K562 (cell line): Measurements from ENCODE around the gene MEIS2. TPM values are rescaled to one million over a fixed set of nuclear protein-coding genes. Genes with fewer than 3 reads are reported as not detected.

Source experiments
- ATAC-seq: fragments of 200-7000 bp; cut with Tn5 transposase; 3 replicates; pipeline ENCODE4 v1.9.1; 2020; ENCODE audit warnings: moderate library complexity
- BruUV-seq: library from RNA; stranded (reverse); fragments of 400-500 nt; replicated peaks from 2 replicates; lab custom pipeline; 2021; lab: Mats Ljungman, UMichigan
- CTCF ChIA-PET: fragments of 300-600 bp; formaldehyde crosslinking; extraction: SDS; loops from one replicate; lab custom pipeline; 2021; ENCODE audit warnings: low intra/inter-chr PET ratio; lab: Yijun Ruan, JAX
- POLR2A ChIA-PET: fragments of 300-600, 350-650 bp; sonication (Branson Sonifier 250); formaldehyde crosslinking; extraction: SDS; loops from one replicate; lab custom pipeline; 2021; ENCODE audit warnings: antibody characterized with exemption, inconsistent platforms; lab: Yijun Ruan, JAX
- DNase-seq, 4 experiments: peaks; one replicate each; pipeline versions ENCODE4 v3.0.0 to v3.0.0-alpha.2; 2011 to 2018; ENCODE audit warnings: low spot score in 3 of 4, mixed read lengths in 3 of 4; ENCODE audit errors: extremely low read depth in 1 of 4
- FAIRE-seq: peaks from 2 replicates; lab custom pipeline; 2011; peaks lifted over from hg19 to GRCh38; lab: Jason Lieb, UNC
- H2AFZ ChIP-seq: 2 replicates; pipeline ENCODE4 v1.6.0; 2011; ENCODE audit warnings: low read depth, low read length, control low read depth, inconsistent platforms
- H3K27ac ChIP-seq: fragments of 200-600 bp; 3 replicates; pipeline ENCODE4 v1.8.0; 2011; ENCODE audit warnings: low read depth, mild to moderate bottlenecking, control low read depth, inconsistent platforms, low read length, moderate library complexity, mixed read lengths; ENCODE audit errors: extremely low read depth
- H3K27me3 ChIP-seq, 2 experiments: fragments of 300-600 bp in 1 of 2; 2 replicates in 1 of 2; 3 replicates in 1 of 2; pipeline versions ENCODE4 v1.6.0 to v1.8.0; 2011; ENCODE audit warnings: inconsistent platforms in 2 of 2, low read length in 2 of 2, mild to moderate bottlenecking in 1 of 2, mixed read lengths in 1 of 2, moderate library complexity in 1 of 2; ENCODE audit not compliant: control insufficient read depth in 2 of 2, insufficient read depth in 2 of 2
- H3K36me3 ChIP-seq: fragments of 300-600 bp; 3 replicates; pipeline ENCODE4 v1.8.0; 2011; ENCODE audit warnings: mild to moderate bottlenecking, low read length, inconsistent platforms; ENCODE audit not compliant: control insufficient read depth, insufficient read depth
- H3K4me1 ChIP-seq, 2 experiments: fragments of 200-600 bp in 1 of 2; replicated peaks in 1 of 2; 2 replicates in 1 of 2; 3 replicates in 1 of 2; pipeline versions ENCODE4 v1.5.1 to v1.8.0; 2011; ENCODE audit warnings: inconsistent platforms in 2 of 2, low read length in 2 of 2, mild to moderate bottlenecking in 1 of 2, mixed read lengths in 1 of 2, moderate library complexity in 1 of 2; ENCODE audit not compliant: control insufficient read depth in 2 of 2, insufficient read depth in 2 of 2
- H3K4me2 ChIP-seq: 2 replicates; pipeline ENCODE4 v1.6.1; 2011; ENCODE audit warnings: low read length, control low read depth, inconsistent platforms, mixed read lengths; ENCODE audit not compliant: insufficient read depth
- H3K4me3 ChIP-seq: fragments of 200-600 bp; sonication (generic), shearing (Covaris generic); 2 replicates; pipeline ENCODE4 v1.5.1; 2016; ENCODE audit warnings: control low read depth, inconsistent platforms
- H3K79me2 ChIP-seq: fragments of 200-600 bp; 3 replicates; pipeline ENCODE4 v1.8.0; 2011; ENCODE audit warnings: low read length, inconsistent platforms; ENCODE audit not compliant: control insufficient read depth, insufficient read depth
- H3K9ac ChIP-seq, 2 experiments: 2 replicates each; pipeline versions ENCODE4 v1.6.0 to v1.6.1; 2011; ENCODE audit warnings: low read depth in 2 of 2, low read length in 2 of 2, control low read depth in 1 of 2, inconsistent platforms in 1 of 2, mild to moderate bottlenecking in 1 of 2, mixed read lengths in 1 of 2; ENCODE audit not compliant: insufficient read depth in 1 of 2
- H3K9me1 ChIP-seq: one replicate; pipeline ENCODE4 v1.6.0; 2011; ENCODE audit warnings: inconsistent platforms, mild to moderate bottlenecking, low read length, moderate library complexity; ENCODE audit not compliant: control insufficient read depth, insufficient read depth
- H3K9me3 ChIP-seq: replicated peaks from 2 replicates; pipeline ENCODE4 v1.5.1; 2011; ENCODE audit warnings: low read depth, low read length, inconsistent platforms; ENCODE audit not compliant: control insufficient read depth, insufficient read depth
- H4K20me1 ChIP-seq: replicated peaks from 2 replicates; pipeline ENCODE4 v1.6.1; 2011; ENCODE audit warnings: low read length, inconsistent platforms, mixed read lengths; ENCODE audit not compliant: control insufficient read depth, insufficient read depth
- FOXK1 ChIP-seq: sonication (generic); formaldehyde crosslinking; IDR thresholded peaks from 2 replicates; pipeline ENCODE4 v1.8.0; 2022; ENCODE audit warnings: missing genetic modification reagents, mild to moderate bottlenecking, borderline replicate concordance
- MXI1 ChIP-seq: IDR thresholded peaks from 2 replicates; pipeline ENCODE4 v1.6.1; 2011; ENCODE audit warnings: low read depth, mild to moderate bottlenecking, improper control_type of control experiment, low read length
- ZBTB5 ChIP-seq: fragments of 450-650 bp; IDR thresholded peaks from 2 replicates; pipeline ENCODE4 v1.6.1; 2017; ENCODE audit warnings: antibody characterized with exemption
- WGBS: fragments of 100-300 bp; shearing (Covaris generic); methylation state at CpG from one replicate; pipeline ENCODE4 v1.1.6; 2016; ENCODE audit warnings: low coverage, mixed read lengths; ENCODE audit not compliant: insufficient coverage; ENCODE audit errors: missing lambda C conversion rate; 5-methylcytosine and 5-hydroxymethylcytosine counted together
- in situ Hi-C: fragments of 300-500 bp; cut with MboI; formaldehyde crosslinking; loops from 4 replicates; pipeline ENCODE4 v1.15.0; 2018; ENCODE audit warnings: inconsistent platforms, mixed read lengths
- intact Hi-C: fragments of 100-400 bp; cut with micrococcal nuclease; formaldehyde crosslinking; loops from 2 replicates; pipeline ENCODE4 v1.14.2; 2022
- polyA plus RNA-seq, 8 experiments: library from polyadenylated mRNA; depleted of rRNA in 4 of 8; stranded (reverse) in 5 of 8; unstranded in 3 of 8; fragments of >200 nt; fragmentation: Nextera tagmentation in 2 of 8; fragmentation: Illumina TruSeq in 1 of 8; extraction: Ambion mirVana in 2 of 8; extraction: Trizol in 1 of 8; gene quantifications; 2 replicates each; pipeline versions ENCODE4 v1.2.1 to v1.2.3, GENCODE V29; 2011 to 2014; ENCODE audit warnings: inconsistent platforms in 1 of 8, missing spikeins in 1 of 8
- total RNA-seq, 7 experiments: library from RNA; depleted of rRNA in 6 of 7; stranded (reverse); fragments of >200 nt in 6 of 7; fragmentation: Illumina TruSeq in 2 of 7; extraction: Trizol in 2 of 7; gene quantifications; 2 replicates each; pipeline versions ENCODE4 v1.2.1 to v1.2.3, GENCODE V29; 2011 to 2021; ENCODE audit warnings: low replicate concordance in 1 of 7
- TF ChIP-seq, protein P1 (sequence below): sonication (generic); formaldehyde crosslinking; IDR thresholded peaks from 2 replicates; pipeline ENCODE4 v1.8.1; 2022; ENCODE audit warnings: missing genetic modification reagents
- TF ChIP-seq, protein P2 (sequence below), 2 experiments: fragments of 450-650 bp; IDR thresholded peaks; 2 replicates each; pipeline ENCODE4 v1.6.1; 2018; ENCODE audit warnings: mild to moderate bottlenecking in 2 of 2, low read depth in 1 of 2; ENCODE audit not compliant: partially characterized antibody in 2 of 2
- TF ChIP-seq, protein P3 (sequence below): sonication (generic); IDR thresholded peaks from 2 replicates; pipeline ENCODE4 v1.6.1; 2016

Gene MEIS2
- total and polyA plus RNA-seq, 9 of the 15 experiments (the other 6 are each of a cell fraction or from before 2014, with no cell fraction given): 7.5 to 64.2 (median 22.3) TPM

GRCh38 chr15:37107071-37107743 is 6.9 kb upstream of the MEIS2 start:
- Histone ChIP-seq H3K79me2 (peaks cover 6% of the 10 kb centered on the region), H3K9me1 (no peaks in the 10 kb centered on the region), H3K4me3 (no peak overlapping the region), H4K20me1 (no peaks in the 10 kb centered on the region), H3K36me3 (no peaks in the 10 kb centered on the region), H3K9ac (no peak overlapping the region), H3K9me3 (no peaks in the 10 kb centered on the region), H3K4me1 (peaks cover 7 to 24% of the 10 kb centered on the region in 2 experiments; a peak in 3 of 5 replicates), H2AFZ (no peak overlapping the region), H3K27me3 (no peaks in the 10 kb centered on the region), H3K27ac (no peak overlapping the region), H3K4me2 (no peak overlapping the region)
- POLR2A ChIA-PET: no interaction called here
- DNase-seq (no peak), FAIRE-seq (no peak), ATAC-seq (no peak)
- in situ Hi-C loops: loop anchor here (10.0 to 25.0 kb wide), 2 partner anchors 222 to 1570 kb away; partner anchors contain the start of gene DPH6
- TF ChIP-seq MXI1 (no peak), FOXK1 (CRISPR knock-in tag) (no peak), ZBTB5 (no peak)
- TF ChIP-seq, protein P1, sequence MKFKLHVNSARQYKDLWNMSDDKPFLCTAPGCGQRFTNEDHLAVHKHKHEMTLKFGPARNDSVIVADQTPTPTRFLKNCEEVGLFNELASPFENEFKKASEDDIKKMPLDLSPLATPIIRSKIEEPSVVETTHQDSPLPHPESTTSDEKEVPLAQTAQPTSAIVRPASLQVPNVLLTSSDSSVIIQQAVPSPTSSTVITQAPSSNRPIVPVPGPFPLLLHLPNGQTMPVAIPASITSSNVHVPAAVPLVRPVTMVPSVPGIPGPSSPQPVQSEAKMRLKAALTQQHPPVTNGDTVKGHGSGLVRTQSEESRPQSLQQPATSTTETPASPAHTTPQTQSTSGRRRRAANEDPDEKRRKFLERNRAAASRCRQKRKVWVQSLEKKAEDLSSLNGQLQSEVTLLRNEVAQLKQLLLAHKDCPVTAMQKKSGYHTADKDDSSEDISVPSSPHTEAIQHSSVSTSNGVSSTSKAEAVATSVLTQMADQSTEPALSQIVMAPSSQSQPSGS (CRISPR knock-in tag): no peak
- TF ChIP-seq, protein P2, sequence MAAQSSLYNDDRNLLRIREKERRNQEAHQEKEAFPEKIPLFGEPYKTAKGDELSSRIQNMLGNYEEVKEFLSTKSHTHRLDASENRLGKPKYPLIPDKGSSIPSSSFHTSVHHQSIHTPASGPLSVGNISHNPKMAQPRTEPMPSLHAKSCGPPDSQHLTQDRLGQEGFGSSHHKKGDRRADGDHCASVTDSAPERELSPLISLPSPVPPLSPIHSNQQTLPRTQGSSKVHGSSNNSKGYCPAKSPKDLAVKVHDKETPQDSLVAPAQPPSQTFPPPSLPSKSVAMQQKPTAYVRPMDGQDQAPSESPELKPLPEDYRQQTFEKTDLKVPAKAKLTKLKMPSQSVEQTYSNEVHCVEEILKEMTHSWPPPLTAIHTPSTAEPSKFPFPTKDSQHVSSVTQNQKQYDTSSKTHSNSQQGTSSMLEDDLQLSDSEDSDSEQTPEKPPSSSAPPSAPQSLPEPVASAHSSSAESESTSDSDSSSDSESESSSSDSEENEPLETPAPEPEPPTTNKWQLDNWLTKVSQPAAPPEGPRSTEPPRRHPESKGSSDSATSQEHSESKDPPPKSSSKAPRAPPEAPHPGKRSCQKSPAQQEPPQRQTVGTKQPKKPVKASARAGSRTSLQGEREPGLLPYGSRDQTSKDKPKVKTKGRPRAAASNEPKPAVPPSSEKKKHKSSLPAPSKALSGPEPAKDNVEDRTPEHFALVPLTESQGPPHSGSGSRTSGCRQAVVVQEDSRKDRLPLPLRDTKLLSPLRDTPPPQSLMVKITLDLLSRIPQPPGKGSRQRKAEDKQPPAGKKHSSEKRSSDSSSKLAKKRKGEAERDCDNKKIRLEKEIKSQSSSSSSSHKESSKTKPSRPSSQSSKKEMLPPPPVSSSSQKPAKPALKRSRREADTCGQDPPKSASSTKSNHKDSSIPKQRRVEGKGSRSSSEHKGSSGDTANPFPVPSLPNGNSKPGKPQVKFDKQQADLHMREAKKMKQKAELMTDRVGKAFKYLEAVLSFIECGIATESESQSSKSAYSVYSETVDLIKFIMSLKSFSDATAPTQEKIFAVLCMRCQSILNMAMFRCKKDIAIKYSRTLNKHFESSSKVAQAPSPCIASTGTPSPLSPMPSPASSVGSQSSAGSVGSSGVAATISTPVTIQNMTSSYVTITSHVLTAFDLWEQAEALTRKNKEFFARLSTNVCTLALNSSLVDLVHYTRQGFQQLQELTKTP (IDR thresholded peaks at IDR 0.05; ENCODE audit: low read depth in 1 of 2, partially characterized antibody in 2 of 2): no peak
- TF ChIP-seq, protein P3, sequence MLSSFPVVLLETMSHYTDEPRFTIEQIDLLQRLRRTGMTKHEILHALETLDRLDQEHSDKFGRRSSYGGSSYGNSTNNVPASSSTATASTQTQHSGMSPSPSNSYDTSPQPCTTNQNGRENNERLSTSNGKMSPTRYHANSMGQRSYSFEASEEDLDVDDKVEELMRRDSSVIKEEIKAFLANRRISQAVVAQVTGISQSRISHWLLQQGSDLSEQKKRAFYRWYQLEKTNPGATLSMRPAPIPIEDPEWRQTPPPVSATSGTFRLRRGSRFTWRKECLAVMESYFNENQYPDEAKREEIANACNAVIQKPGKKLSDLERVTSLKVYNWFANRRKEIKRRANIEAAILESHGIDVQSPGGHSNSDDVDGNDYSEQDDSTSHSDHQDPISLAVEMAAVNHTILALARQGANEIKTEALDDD: no peak
- 91% methylated on average over 11 of the region's 25 CpGs for WGBS
- CTCF ChIA-PET: no interaction called here
- intact Hi-C loops: loop anchor here (5.0 to 10.0 kb wide), 2 partner anchors 162 to 605 kb away; no protein-coding TSS in a partner anchor
- no TSS peak for BruUV-seq
